Trophoblast cell (in vitro differentiated cells and primary cell): ENCODE measurements around the gene USB1.

ENCODE experiments used
- DNase-seq, 2 donors: peaks; one replicate each; pipeline ENCODE4 v3.0.0-alpha.2; 2016
- H2AFZ ChIP-seq: 2 replicates; pipeline ENCODE4 v1.6.1; 2013; ENCODE audit warnings: low read length, moderate library complexity, mild to moderate bottlenecking; ENCODE audit not compliant: insufficient read depth, poor library complexity
- H2AK5ac ChIP-seq: 2 replicates; pipeline ENCODE4 v1.6.1; 2013; ENCODE audit warnings: mild to moderate bottlenecking, low read length
- H2BK120ac ChIP-seq: 2 replicates; pipeline ENCODE4 v1.6.1; 2013; ENCODE audit warnings: low read length, mild to moderate bottlenecking, moderate library complexity; ENCODE audit not compliant: insufficient read depth, poor library complexity
- H2BK12ac ChIP-seq: 2 replicates; pipeline ENCODE4 v1.6.1; 2013; ENCODE audit warnings: mild to moderate bottlenecking, low read length, moderate library complexity
- H2BK5ac ChIP-seq: 2 replicates; pipeline ENCODE4 v1.6.1; 2013; ENCODE audit warnings: low read length, low read depth, moderate library complexity, mild to moderate bottlenecking; ENCODE audit not compliant: poor library complexity
- H3K14ac ChIP-seq: 2 replicates; pipeline ENCODE4 v1.6.1; 2013; ENCODE audit warnings: mild to moderate bottlenecking, low read length
- H3K18ac ChIP-seq: 2 replicates; pipeline ENCODE4 v1.6.1; 2013; ENCODE audit warnings: mild to moderate bottlenecking, low read length
- H3K23ac ChIP-seq: 2 replicates; pipeline ENCODE4 v1.6.1; 2013; ENCODE audit warnings: low read length
- H3K27ac ChIP-seq: 2 replicates; pipeline ENCODE4 v1.5.1; 2013; ENCODE audit warnings: low read depth, mild to moderate bottlenecking, inconsistent platforms, low read length, moderate library complexity
- H3K27me3 ChIP-seq: 2 replicates; pipeline ENCODE4 v1.6.1; 2013; ENCODE audit warnings: inconsistent platforms, mild to moderate bottlenecking, low read length, moderate library complexity; ENCODE audit not compliant: insufficient read depth
- H3K36me3 ChIP-seq, 2 experiments: 1 replicate in 1 of 2; 2 replicates in 1 of 2; pipeline ENCODE4 v1.6.1; 2013; ENCODE audit warnings: low read length in 2 of 2, mild to moderate bottlenecking in 2 of 2, moderate library complexity in 1 of 2; ENCODE audit not compliant: insufficient read depth in 2 of 2, control insufficient read depth in 1 of 2
- H3K4ac ChIP-seq: 2 replicates; pipeline ENCODE4 v1.6.1; 2013; ENCODE audit warnings: low read depth, mild to moderate bottlenecking, low read length, moderate library complexity
- H3K4me1 ChIP-seq, 2 experiments: 1 replicate in 1 of 2; 2 replicates in 1 of 2; pipeline ENCODE4 v1.6.1; 2013; ENCODE audit warnings: low read length in 2 of 2, mild to moderate bottlenecking in 2 of 2, moderate library complexity in 1 of 2; ENCODE audit not compliant: insufficient read depth in 2 of 2, control insufficient read depth in 1 of 2
- H3K4me2 ChIP-seq: 2 replicates; pipeline ENCODE4 v1.6.1; 2013; ENCODE audit warnings: inconsistent platforms, mild to moderate bottlenecking, low read length, moderate library complexity
- H3K4me3 ChIP-seq: 2 replicates; pipeline ENCODE4 v1.5.1; 2013; ENCODE audit warnings: mild to moderate bottlenecking, low read depth, low read length, inconsistent platforms
- H3K79me1 ChIP-seq: one replicate; pipeline ENCODE4 v1.6.1; 2013; ENCODE audit warnings: low read length
- H3K79me2 ChIP-seq: 2 replicates; pipeline ENCODE4 v1.6.1; 2013; ENCODE audit warnings: low read length, mild to moderate bottlenecking; ENCODE audit not compliant: control insufficient read depth, insufficient read depth, poor library complexity
- H3K9ac ChIP-seq: 2 replicates; pipeline ENCODE4 v1.6.1; 2013; ENCODE audit warnings: mild to moderate bottlenecking, low read length
- H3K9me3 ChIP-seq: 2 replicates; pipeline ENCODE4 v1.6.1; 2013; ENCODE audit warnings: low read depth, mild to moderate bottlenecking, control low read depth, inconsistent platforms, low read length; ENCODE audit not compliant: insufficient read depth
- H4K12ac ChIP-seq: 2 replicates; pipeline ENCODE4 v1.6.1; 2013; ENCODE audit warnings: low read depth, mild to moderate bottlenecking, low read length, moderate library complexity
- H4K8ac ChIP-seq: 2 replicates; pipeline ENCODE4 v1.6.1; 2013; ENCODE audit warnings: low read depth, mild to moderate bottlenecking, low read length, moderate library complexity
- H4K91ac ChIP-seq: one replicate; pipeline ENCODE4 v1.6.1; 2013; ENCODE audit warnings: low read depth, mild to moderate bottlenecking, low read length, moderate library complexity
- WGBS: extraction: QIAGEN DNeasy Blood & Tissue Kit; methylation state at CpG from one replicate; pipeline ENCODE4 v1.1.7; 2013; ENCODE audit warnings: missing lambda C conversion rate; ENCODE audit not compliant: insufficient read length, insufficient coverage; ENCODE audit errors: extremely low coverage; 5-methylcytosine and 5-hydroxymethylcytosine counted together

USB1 gene

GRCh38 chr16:57999971-58000705 lies 1.1 kb upstream of the USB1 start, which contains the start of gene ZNF319:
ZNF319 (minus strand) TSS chr16:58000672; CDS start chr16:57998265, 2,407 bp downstream.
- peaks cover 4% of the 10 kb centered on the region for H3K79me2 ChIP-seq
- peak; percentile 14 to 61 for DNase-seq
- no peaks in the 10 kb centered on the region for H3K27me3 ChIP-seq
- peak within 1 kb of the TSS; percentile 98 for H4K8ac ChIP-seq
- peak within 1 kb of the TSS; percentile 99 for H2AFZ ChIP-seq
- peaks cover 8% of the 10 kb centered on the region for H3K79me1 ChIP-seq
- peak within 1 kb of the TSS; percentile 89 for H3K4me3 ChIP-seq
- H3K4me1 ChIP-seq: peaks cover 11 to 21% of the 10 kb centered on the region in 2 experiments
- peak within 1 kb of the TSS; percentile 6 for H2AK5ac ChIP-seq
- no peak within 1 kb of the TSS for H2BK12ac ChIP-seq
- peak within 1 kb of the TSS; percentile 61 for H2BK120ac ChIP-seq
- H3K4ac ChIP-seq: peak within 1 kb of the TSS; percentile 81
- peak within 1 kb of the TSS; percentile 94 for H3K14ac ChIP-seq
- no peaks in the 10 kb centered on the region for H3K9me3 ChIP-seq
- H4K12ac ChIP-seq: peak within 1 kb of the TSS; percentile 93
- WGBS: no CpG with 5 or more reads among the region's 95 CpGs
- H3K4me2 ChIP-seq: peak within 1 kb of the TSS; percentile 100
- peak within 1 kb of the TSS; percentile 65 for H3K27ac ChIP-seq
- peak within 1 kb of the TSS; percentile 94 for H3K18ac ChIP-seq
- peak within 1 kb of the TSS; percentile 76 for H4K91ac ChIP-seq
- peaks cover 27 to 41% of the 10 kb centered on the region in 2 experiments for H3K36me3 ChIP-seq
- peak within 1 kb of the TSS; percentile 88 for H3K9ac ChIP-seq
- no peak within 1 kb of the TSS for H3K23ac ChIP-seq
- H2BK5ac ChIP-seq: peak within 1 kb of the TSS; percentile 50

GRCh38 chr16:58001781-58002415 lies 691 bp downstream of the USB1 start:
- Histone ChIP-seq H3K4ac (no peak overlapping the region), H2BK5ac (no peak overlapping the region), H3K4me2 (peak overlapping the region; percentile 100), H3K36me3 (peaks cover 21 to 26% of the 10 kb centered on the region in 2 experiments), H3K4me1 (peaks cover 8 to 14% of the 10 kb centered on the region in 2 experiments), H3K4me3 (peak overlapping the region; percentile 89), H3K9me3 (no peaks in the 10 kb centered on the region), H4K12ac (no peak overlapping the region), H4K8ac (no peak overlapping the region), H2AK5ac (no peak overlapping the region), H3K18ac (no peak overlapping the region), H2BK120ac (no peak overlapping the region), H3K79me2 (peaks cover 4% of the 10 kb centered on the region), H3K27me3 (no peaks in the 10 kb centered on the region), H3K9ac (no peak overlapping the region), H3K79me1 (peaks cover 8% of the 10 kb centered on the region), H2AFZ (no peak overlapping the region), H3K27ac (no peak overlapping the region), H3K23ac (no peak overlapping the region), H2BK12ac (no peak overlapping the region), H3K14ac (no peak overlapping the region), H4K91ac (no peak overlapping the region)
- no CpG with 5 or more reads among the region's 10 CpGs for WGBS
- DNase-seq: no peak

- no peak for DNase-seq
- WGBS: no CpG with 5 or more reads among the region's 9 CpGs
- H2AFZ ChIP-seq: no peak overlapping the region
- peaks cover 18 to 23% of the 10 kb centered on the region in 2 experiments for H3K36me3 ChIP-seq
- peaks cover 4% of the 10 kb centered on the region for H3K79me2 ChIP-seq
- no peak overlapping the region for H3K14ac ChIP-seq
- H3K23ac ChIP-seq: peak overlapping the region; percentile 48
- no peak overlapping the region for H3K27ac ChIP-seq
- no peak overlapping the region for H2BK120ac ChIP-seq
- peaks cover 8 to 14% of the 10 kb centered on the region in 2 experiments for H3K4me1 ChIP-seq
- no peak overlapping the region for H4K91ac ChIP-seq
- peaks cover 8% of the 10 kb centered on the region for H3K79me1 ChIP-seq
- H4K8ac ChIP-seq: no peak overlapping the region
- no peaks in the 10 kb centered on the region for H3K9me3 ChIP-seq
- no peak overlapping the region for H2BK5ac ChIP-seq
- no peak overlapping the region for H3K4ac ChIP-seq
- H4K12ac ChIP-seq: no peak overlapping the region
- H3K27me3 ChIP-seq: no peaks in the 10 kb centered on the region
- no peak overlapping the region for H3K4me2 ChIP-seq
- H3K18ac ChIP-seq: peak overlapping the region; percentile 46
- H3K9ac ChIP-seq: no peak overlapping the region
- H2AK5ac ChIP-seq: peak overlapping the region; percentile 32
- no peak overlapping the region for H3K4me3 ChIP-seq
- no peak overlapping the region for H2BK12ac ChIP-seq
These were observed 1.2 kb downstream of the USB1 start for GRCh38 chr16:58002416-58002800.

- no peaks in the 10 kb centered on the region for H3K27me3 ChIP-seq
- WGBS: no CpG with 5 or more reads among the region's 5 CpGs
These were observed 1.7 kb downstream of the USB1 start for GRCh38 chr16:58002936-58003335.

More at GRCh38 chr16:58002936-58003335, 1.7 kb downstream of the USB1 start:
- peaks cover 4% of the 10 kb centered on the region for H3K79me2 ChIP-seq
- peaks cover 8 to 14% of the 10 kb centered on the region in 2 experiments for H3K4me1 ChIP-seq
- H2BK12ac ChIP-seq: no peak overlapping the region
- H3K9me3 ChIP-seq: no peaks in the 10 kb centered on the region
- no peak overlapping the region for H2AFZ ChIP-seq
- no peak overlapping the region for H3K4me2 ChIP-seq
- H4K8ac ChIP-seq: no peak overlapping the region
- H3K9ac ChIP-seq: no peak overlapping the region
- H4K12ac ChIP-seq: no peak overlapping the region
- no peak overlapping the region for H3K23ac ChIP-seq
- no peak overlapping the region for H3K4ac ChIP-seq
- H3K36me3 ChIP-seq: peaks cover 17 to 19% of the 10 kb centered on the region in 2 experiments
- H3K4me3 ChIP-seq: no peak overlapping the region
- no peak for DNase-seq
- no peak overlapping the region for H2BK5ac ChIP-seq
- no peak overlapping the region for H3K27ac ChIP-seq
- H4K91ac ChIP-seq: no peak overlapping the region
- H3K18ac ChIP-seq: no peak overlapping the region
- H3K79me1 ChIP-seq: peaks cover 8% of the 10 kb centered on the region
- H2BK120ac ChIP-seq: no peak overlapping the region
- no peak overlapping the region for H3K14ac ChIP-seq
- no peak overlapping the region for H2AK5ac ChIP-seq
